Activated naive CD8-positive, alpha-beta T cell treated with anti-CD3 and anti-CD28 coated beads for 36 hours (primary cell): ENCODE results near the gene SLC37A1. TPM values are rescaled to one million over a fixed set of nuclear protein-coding genes. Genes with fewer than 3 reads are reported as not detected.

Experiments
- DNase-seq: peaks from one replicate; pipeline ENCODE4 v3.0.0; 2021
- H3K27ac Mint-ChIP-seq: one replicate; pipeline ENCODE4 v1.8.0; 2022; ENCODE audit warnings: mild to moderate bottlenecking, moderate library complexity, mixed read lengths
- H3K27me3 Mint-ChIP-seq: one replicate; pipeline ENCODE4 v1.8.0; 2022; ENCODE audit warnings: mild to moderate bottlenecking, mixed read lengths
- H3K36me3 Mint-ChIP-seq: one replicate; pipeline ENCODE4 v1.8.0; 2021; ENCODE audit warnings: mild to moderate bottlenecking, mixed read lengths
- H3K4me1 Mint-ChIP-seq: one replicate; pipeline ENCODE4 v1.8.0; 2021; ENCODE audit warnings: mixed read lengths
- H3K4me3 Mint-ChIP-seq: one replicate; pipeline ENCODE4 v1.8.0; 2022; ENCODE audit warnings: mild to moderate bottlenecking, moderate library complexity, mixed read lengths
- H3K9me3 Mint-ChIP-seq: one replicate; pipeline ENCODE4 v1.8.0; 2022; ENCODE audit warnings: mixed read lengths
- total RNA-seq, 2 experiments: library from RNA; stranded (reverse); gene quantifications; one replicate each; pipeline ENCODE4 v1.2.3, GENCODE V29; 2021

Gene SLC37A1
- total RNA-seq, 2 experiments from 2014 or later, result 15.7 to 17.5 TPM

DNA sequence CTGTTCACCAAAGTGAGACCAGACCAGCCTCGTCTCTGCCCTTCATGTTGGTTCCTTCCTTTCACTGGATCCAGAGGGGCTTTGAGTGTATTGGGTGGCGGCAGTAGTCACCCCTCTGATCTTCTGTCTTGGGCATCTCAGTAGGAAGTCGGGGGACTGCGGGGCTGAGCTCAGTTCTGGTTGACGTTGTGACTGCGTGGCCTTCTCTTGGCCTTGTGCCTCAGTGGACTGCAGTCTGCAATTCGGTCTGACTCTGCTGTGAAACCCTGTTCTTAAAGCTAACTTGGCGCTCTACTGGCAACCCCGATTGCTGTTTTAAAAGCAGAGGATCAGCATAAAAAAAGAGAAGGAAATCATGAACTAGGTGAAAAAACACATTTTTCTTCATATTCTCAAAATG is 56.7 kb downstream of the SLC37A1 start:
- Mint-ChIP-seq H3K36me3 (peaks cover 16% of the 10 kb centered on the region), H3K27me3 (no peaks in the 10 kb centered on the region), H3K9me3 (no peaks in the 10 kb centered on the region), H3K27ac (no peak overlapping the region), H3K4me3 (no peak overlapping the region), H3K4me1 (peaks cover 1% of the 10 kb centered on the region)
- DNase-seq, result no peak

DNA sequence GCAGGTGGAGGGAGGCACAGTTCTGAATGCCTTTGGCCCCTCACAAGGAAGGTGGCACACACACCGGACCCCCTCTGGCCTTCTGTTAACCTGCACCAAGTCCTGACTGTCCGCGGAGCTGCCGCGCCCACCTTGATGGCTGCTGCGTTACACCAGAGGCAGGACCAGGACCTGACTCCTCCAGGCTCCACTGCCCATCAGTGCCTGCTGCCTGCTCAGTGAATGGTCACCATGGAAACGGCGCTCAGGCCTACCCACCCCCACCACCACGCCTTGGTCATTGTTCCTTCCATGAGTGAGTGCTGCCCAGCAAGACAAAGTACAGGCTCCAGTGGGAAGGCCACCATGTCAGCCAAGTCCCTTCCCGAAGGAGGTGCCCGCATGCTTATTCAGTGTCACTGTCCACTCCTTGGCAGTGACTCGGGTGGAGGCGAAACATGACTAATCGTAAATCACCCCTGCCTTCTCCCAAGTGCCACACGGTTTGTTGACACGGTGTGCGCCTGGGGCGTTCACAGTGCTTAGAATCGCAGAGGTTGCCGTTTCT is 57.3 kb downstream of the SLC37A1 start:
- Mint-ChIP-seq H3K36me3 (peaks cover 22% of the 10 kb centered on the region), H3K9me3 (peaks cover under 1% of the 10 kb centered on the region), H3K4me1 (peaks cover 1% of the 10 kb centered on the region), H3K27ac (no peak overlapping the region), H3K27me3 (no peaks in the 10 kb centered on the region), H3K4me3 (no peak overlapping the region)
- DNase-seq, result no peak

DNA sequence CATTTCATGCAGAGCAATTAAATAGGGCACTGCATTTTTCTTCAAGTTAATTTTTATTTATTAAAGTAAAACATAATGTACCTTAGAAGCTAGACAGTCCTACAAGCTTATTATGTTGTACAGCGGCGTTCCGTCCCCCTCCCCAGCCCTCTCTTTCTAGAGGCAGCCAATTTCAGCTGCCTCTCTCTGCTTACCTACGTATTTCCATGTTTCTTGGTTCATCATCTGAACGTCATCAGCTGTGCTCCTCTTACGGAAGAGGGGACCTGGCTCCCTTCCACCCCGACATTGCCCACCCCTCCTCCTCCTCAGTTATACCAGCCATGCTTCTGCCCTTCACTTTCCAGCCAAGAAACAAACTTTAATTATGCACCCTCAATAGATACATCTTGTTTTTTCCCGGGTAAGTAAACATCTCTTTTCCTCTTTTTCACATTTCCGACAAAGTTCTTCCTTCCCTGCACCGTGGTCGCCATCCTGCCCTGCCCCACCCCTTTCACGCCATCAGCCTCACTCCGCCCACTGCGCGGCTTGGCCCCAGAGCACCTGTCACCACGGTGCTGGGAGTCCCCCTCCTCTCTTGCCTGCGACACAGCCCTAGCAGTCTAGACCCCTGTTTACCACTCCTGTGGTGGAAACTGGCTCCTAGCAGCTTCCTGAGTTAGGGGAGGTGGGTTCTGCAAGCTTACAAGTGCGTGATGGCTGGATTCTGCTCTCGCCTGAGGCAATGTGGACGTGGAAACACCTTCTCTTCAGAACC is 57.9 kb downstream of the SLC37A1 start:
- Mint-ChIP-seq H3K4me1 (peaks cover 1% of the 10 kb centered on the region), H3K27me3 (no peaks in the 10 kb centered on the region), H3K27ac (no peak overlapping the region), H3K4me3 (no peak overlapping the region), H3K36me3 (peaks cover 27% of the 10 kb centered on the region), H3K9me3 (peaks cover 5% of the 10 kb centered on the region)
- DNase-seq, result no peak

DNA sequence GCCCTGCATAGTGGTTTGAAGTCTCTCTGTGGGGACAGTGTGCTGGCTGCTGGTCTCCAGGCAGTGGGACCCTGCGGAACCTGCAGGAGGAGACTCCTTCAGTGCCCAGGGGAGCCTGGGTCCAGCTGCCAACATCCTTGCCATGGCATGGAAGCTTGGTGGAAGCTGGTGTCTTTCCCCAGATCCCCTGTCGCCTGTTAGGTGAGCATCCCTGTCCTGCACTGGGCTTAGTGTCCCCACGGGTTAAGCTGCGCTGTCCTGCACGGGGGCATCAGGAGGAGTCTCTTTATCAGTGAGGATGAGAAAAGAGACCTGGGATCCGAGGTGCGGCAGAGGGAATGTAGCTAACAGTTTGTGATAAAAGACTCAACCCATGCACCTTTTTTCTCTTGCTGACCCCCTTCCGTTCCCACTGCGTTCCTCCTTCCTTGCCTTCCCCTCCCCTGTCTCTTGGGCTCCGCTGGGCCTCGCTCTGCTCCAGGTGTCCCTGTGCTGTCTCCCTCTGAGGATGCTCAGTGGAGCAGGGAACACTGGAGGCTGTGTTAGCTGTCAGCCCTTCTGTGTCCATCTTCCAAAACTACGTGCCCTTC is 59.3 kb downstream of the SLC37A1 start:
- peaks cover 1% of the 10 kb centered on the region for H3K4me1 Mint-ChIP-seq

GRCh38 chr21:42574234-42575027 is 60.8 kb downstream of the SLC37A1 start:
- H3K4me1 Mint-ChIP-seq, result peaks cover 1% of the 10 kb centered on the region
- DNase-seq, result no peak
- H3K27me3 Mint-ChIP-seq, result no peaks in the 10 kb centered on the region
- H3K36me3 Mint-ChIP-seq, result peaks cover 37% of the 10 kb centered on the region
- H3K27ac Mint-ChIP-seq, result no peak overlapping the region
- H3K9me3 Mint-ChIP-seq, result peaks cover 9% of the 10 kb centered on the region
- H3K4me3 Mint-ChIP-seq, result no peak overlapping the region

More for the DNA sequence above, 59.3 kb downstream of the SLC37A1 start:
- Mint-ChIP-seq H3K9me3 (peaks cover 9% of the 10 kb centered on the region), H3K36me3 (peaks cover 32% of the 10 kb centered on the region), H3K27ac (no peak overlapping the region), H3K27me3 (no peaks in the 10 kb centered on the region), H3K4me3 (no peak overlapping the region)
- DNase-seq, result no peak

DNA sequence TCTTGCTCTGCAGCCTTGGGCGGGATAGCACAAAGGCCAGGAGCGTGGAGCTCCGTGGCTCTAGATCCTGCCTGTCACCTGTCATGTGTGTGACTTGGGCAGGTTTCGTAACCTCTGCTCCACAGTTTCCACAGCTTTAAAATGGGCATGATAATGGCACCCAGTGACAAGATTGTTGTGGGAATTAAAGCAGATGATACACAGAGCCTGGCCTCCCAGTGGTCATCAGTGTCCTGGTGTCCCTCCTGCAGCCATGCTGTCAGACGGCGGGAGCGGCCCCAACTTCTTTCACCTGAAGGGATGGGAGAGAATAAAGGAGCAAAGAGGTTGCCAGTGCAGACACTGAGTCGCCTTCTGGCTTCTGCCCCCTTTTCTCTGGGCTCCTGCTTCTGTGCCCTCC is 61.5 kb downstream of the SLC37A1 start:
- Mint-ChIP-seq H3K4me1 (peaks cover 1% of the 10 kb centered on the region), H3K27ac (no peak overlapping the region), H3K9me3 (peaks cover 9% of the 10 kb centered on the region), H3K36me3 (peaks cover 36% of the 10 kb centered on the region), H3K27me3 (no peaks in the 10 kb centered on the region), H3K4me3 (no peak overlapping the region)
- no peak for DNase-seq

- Mint-ChIP-seq H3K4me3 (no peak overlapping the region), H3K9me3 (peaks cover 9% of the 10 kb centered on the region), H3K4me1 (no peaks in the 10 kb centered on the region), H3K27ac (no peak overlapping the region), H3K36me3 (peaks cover 32% of the 10 kb centered on the region), H3K27me3 (no peaks in the 10 kb centered on the region)
- DNase-seq, result no peak
Measured at GRCh38 chr21:42576639-42577038, 63.0 kb downstream of the SLC37A1 start.

GRCh38 chr21:42578034-42578433 is 64.4 kb downstream of the SLC37A1 start:
- H3K4me3 Mint-ChIP-seq, result no peak overlapping the region
- no peak for DNase-seq
- H3K27ac Mint-ChIP-seq, result no peak overlapping the region
- no peaks in the 10 kb centered on the region for H3K27me3 Mint-ChIP-seq
- H3K4me1 Mint-ChIP-seq, result no peaks in the 10 kb centered on the region
- H3K36me3 Mint-ChIP-seq, result peaks cover 28% of the 10 kb centered on the region
- H3K9me3 Mint-ChIP-seq, result peaks cover 9% of the 10 kb centered on the region

- Mint-ChIP-seq H3K9me3 (peaks cover 9% of the 10 kb centered on the region), H3K27ac (no peak overlapping the region), H3K36me3 (peaks cover 28% of the 10 kb centered on the region), H3K4me1 (no peaks in the 10 kb centered on the region), H3K4me3 (no peak overlapping the region), H3K27me3 (no peaks in the 10 kb centered on the region)
- no peak for DNase-seq
Measured at GRCh38 chr21:42578761-42579415, 65.2 kb downstream of the SLC37A1 start.

- Mint-ChIP-seq H3K9me3 (peaks cover 9% of the 10 kb centered on the region), H3K4me3 (no peak overlapping the region), H3K36me3 (peaks cover 27% of the 10 kb centered on the region), H3K4me1 (no peaks in the 10 kb centered on the region), H3K27ac (no peak overlapping the region), H3K27me3 (no peaks in the 10 kb centered on the region)
- DNase-seq, result no peak
Measured at GRCh38 chr21:42579456-42580075, 65.9 kb downstream of the SLC37A1 start.

DNA sequence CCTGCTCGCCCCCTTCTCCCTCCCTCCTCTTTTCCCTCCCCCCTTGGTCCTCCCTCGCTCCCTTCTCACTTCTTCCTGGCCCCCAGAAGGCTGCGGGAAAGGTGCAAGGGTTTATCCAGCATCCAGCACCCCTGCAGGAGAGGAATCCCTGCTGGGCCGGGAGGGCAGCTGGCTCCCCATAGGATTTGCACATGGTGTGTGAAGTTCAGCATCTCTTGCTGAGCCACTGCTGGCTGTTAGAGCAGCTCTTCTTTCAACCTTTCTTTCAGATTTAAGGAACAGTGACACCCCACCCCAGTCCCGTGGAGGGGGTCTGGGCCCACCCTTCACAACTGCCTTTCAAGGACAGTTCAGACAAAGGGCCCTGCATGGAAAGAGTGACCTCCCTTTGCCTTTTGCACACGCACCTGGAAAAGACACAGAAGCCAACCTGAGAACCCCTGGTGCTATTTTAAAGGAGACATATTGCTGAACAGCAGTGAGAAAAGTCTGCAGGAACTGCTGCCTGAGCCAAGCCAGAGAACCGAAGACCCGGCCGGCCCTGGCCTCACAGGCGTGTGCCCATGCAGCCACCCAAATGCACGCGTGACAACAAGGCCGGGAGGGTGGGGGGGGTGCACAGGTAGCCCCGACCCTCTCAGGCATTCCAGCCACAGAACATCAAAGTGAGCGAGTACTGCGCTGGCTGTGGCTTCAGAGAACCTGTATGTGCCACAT is 66.6 kb downstream of the SLC37A1 start:
- peaks cover 9% of the 10 kb centered on the region for H3K9me3 Mint-ChIP-seq
- no peak for DNase-seq
- no peak overlapping the region for H3K4me3 Mint-ChIP-seq
- H3K27me3 Mint-ChIP-seq, result no peaks in the 10 kb centered on the region
- H3K4me1 Mint-ChIP-seq, result no peaks in the 10 kb centered on the region
- peaks cover 25% of the 10 kb centered on the region for H3K36me3 Mint-ChIP-seq
- no peak overlapping the region for H3K27ac Mint-ChIP-seq

GRCh38 chr21:42580793-42581321 is 67.2 kb downstream of the SLC37A1 start:
- Mint-ChIP-seq H3K9me3 (peaks cover 9% of the 10 kb centered on the region), H3K4me3 (no peak overlapping the region), H3K27ac (no peak overlapping the region), H3K36me3 (peaks cover 19% of the 10 kb centered on the region), H3K4me1 (no peaks in the 10 kb centered on the region), H3K27me3 (no peaks in the 10 kb centered on the region)
- no peak for DNase-seq

DNA sequence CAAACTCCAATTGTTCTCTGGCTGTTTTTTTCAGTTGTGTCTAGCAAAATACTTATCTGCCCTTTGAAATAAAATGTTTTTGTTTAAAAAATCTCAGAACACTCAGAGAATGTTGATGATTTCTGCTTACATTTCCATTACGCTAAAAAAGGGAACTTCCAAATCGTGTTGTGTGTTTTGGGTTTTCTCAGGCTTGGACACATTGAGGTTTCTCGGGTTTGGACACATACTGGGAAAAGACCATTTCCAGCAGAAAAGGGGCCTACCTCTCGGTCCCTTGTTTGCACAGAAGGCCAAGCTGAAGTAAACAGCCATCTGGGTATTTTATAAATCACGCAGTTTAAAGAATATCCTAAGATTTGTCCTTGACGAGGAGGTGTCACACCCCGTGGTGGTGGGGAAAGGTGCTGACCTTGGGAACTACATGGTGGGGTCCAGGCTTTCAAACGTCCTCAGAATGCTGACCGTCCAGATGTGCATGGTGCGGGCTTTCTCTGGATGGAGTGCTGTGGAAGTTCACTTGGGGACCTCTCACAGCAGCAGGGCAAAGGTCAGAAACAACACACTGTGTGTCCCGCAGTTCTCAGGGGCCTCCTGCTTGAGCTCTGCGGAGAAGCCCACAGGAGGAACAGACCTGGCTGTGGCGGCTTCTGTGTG is 67.8 kb downstream of the SLC37A1 start:
- Mint-ChIP-seq H3K9me3 (peaks cover 5% of the 10 kb centered on the region), H3K4me1 (no peaks in the 10 kb centered on the region), H3K27ac (no peak overlapping the region), H3K36me3 (peaks cover 14% of the 10 kb centered on the region), H3K4me3 (no peak overlapping the region), H3K27me3 (no peaks in the 10 kb centered on the region)
- no peak for DNase-seq
